IMR-90 (cell line): ENCODE results near the gene SSR4. TPM values are rescaled to one million over a fixed set of nuclear protein-coding genes. Genes with fewer than 3 reads are reported as not detected.

ENCODE experiments used
- ATAC-seq: fragments of 200-7000 bp; cut with Tn5 transposase; 2 replicates; pipeline ENCODE4 v1.9.1; 2020; ENCODE audit warnings: low read depth, mild to moderate bottlenecking, moderate library complexity
- BruUV-seq: library from RNA; stranded (reverse); fragments of 400-500 nt; replicated peaks from 2 replicates; lab custom pipeline; 2021; lab: Mats Ljungman, UMichigan
- CTCF ChIA-PET: fragments of 300-600 bp; formaldehyde crosslinking; extraction: SDS; loops from one replicate; lab custom pipeline; 2021; ENCODE audit warnings: antibody characterized with exemption; lab: Yijun Ruan, JAX
- POLR2A ChIA-PET: fragments of 300-600 bp; sonication (Branson Sonifier 250); formaldehyde crosslinking; loops from one replicate; lab custom pipeline; 2022; ENCODE audit warnings: antibody characterized with exemption; ENCODE audit not compliant: unreplicated experiment; lab: Charles Lee
- DNase-seq: peaks from one replicate; pipeline ENCODE4 v3.0.0; 2013
- H2AFZ ChIP-seq: replicated peaks from 2 replicates; pipeline ENCODE3; 2013; ENCODE audit warnings: low read length, mild to moderate bottlenecking; ENCODE audit not compliant: poor library complexity
- H2AK5ac ChIP-seq: 2 replicates; pipeline ENCODE4 v1.6.1; 2013; ENCODE audit warnings: low read depth, low read length, inconsistent platforms
- H2AK9ac ChIP-seq: replicated peaks from 2 replicates; pipeline ENCODE3; 2013; ENCODE audit warnings: mild to moderate bottlenecking, low read depth, low read length, moderate library complexity; ENCODE audit not compliant: poor library complexity
- H2BK120ac ChIP-seq: 2 replicates; pipeline ENCODE4 v1.6.1; 2013; ENCODE audit warnings: low read depth, low read length, inconsistent platforms
- H2BK15ac ChIP-seq: 3 replicates; pipeline ENCODE4 v1.6.1; 2013; ENCODE audit warnings: low read depth, low read length, inconsistent platforms
- H2BK20ac ChIP-seq: 2 replicates; pipeline ENCODE4 v1.6.1; 2013; ENCODE audit warnings: low read depth, mild to moderate bottlenecking, inconsistent platforms, low read length, moderate library complexity
- H2BK5ac ChIP-seq: 2 replicates; pipeline ENCODE4 v1.6.1; 2013; ENCODE audit warnings: mild to moderate bottlenecking, low read depth, low read length, inconsistent platforms; ENCODE audit not compliant: poor library complexity, severe bottlenecking
- H3K14ac ChIP-seq: replicated peaks from 2 replicates; pipeline ENCODE4 v1.6.1; 2013; ENCODE audit warnings: low read depth, low read length, inconsistent platforms
- H3K18ac ChIP-seq: 2 replicates; pipeline ENCODE4 v1.6.1; 2013; ENCODE audit warnings: low read depth, low read length, control low read depth
- H3K23ac ChIP-seq: 2 replicates; pipeline ENCODE4 v1.6.1; 2013; ENCODE audit warnings: low read depth, low read length, inconsistent platforms
- H3K27ac ChIP-seq: 2 replicates; pipeline ENCODE4 v1.5.1; 2013; ENCODE audit warnings: mild to moderate bottlenecking, control low read depth, low read length; ENCODE audit not compliant: insufficient read depth
- H3K27me3 ChIP-seq: 2 replicates; pipeline ENCODE4 v1.6.1; 2013; ENCODE audit warnings: low read length; ENCODE audit not compliant: control insufficient read depth, insufficient read depth
- H3K36me3 ChIP-seq: 2 replicates; pipeline ENCODE4 v1.6.1; 2013; ENCODE audit warnings: low read length, mixed read lengths; ENCODE audit not compliant: control insufficient read depth, insufficient read depth
- H3K4ac ChIP-seq: 2 replicates; pipeline ENCODE4 v1.6.1; 2013; ENCODE audit warnings: low read depth, low read length, inconsistent platforms
- H3K4me1 ChIP-seq: 2 replicates; pipeline ENCODE4 v1.6.1; 2013; ENCODE audit warnings: low read length, mixed read lengths; ENCODE audit not compliant: control insufficient read depth, insufficient read depth
- H3K4me2 ChIP-seq: 2 replicates; pipeline ENCODE4 v1.6.1; 2013; ENCODE audit warnings: low read depth, mild to moderate bottlenecking, control low read depth, low read length, moderate library complexity
- H3K4me3 ChIP-seq: 2 replicates; pipeline ENCODE4 v1.5.1; 2013; ENCODE audit warnings: low read depth, mild to moderate bottlenecking, control low read depth, low read length, moderate library complexity; ENCODE audit not compliant: insufficient read depth
- H3K56ac ChIP-seq: 2 replicates; pipeline ENCODE4 v1.6.1; 2013; ENCODE audit warnings: low read length, inconsistent platforms; ENCODE audit not compliant: insufficient read depth; ENCODE audit errors: extremely low read depth
- H3K79me1 ChIP-seq, 2 experiments: 2 replicates each; pipeline ENCODE4 v1.6.1; 2013; ENCODE audit warnings: low read length in 2 of 2, inconsistent platforms in 1 of 2, low read depth in 1 of 2
- H3K9ac ChIP-seq: 2 replicates; pipeline ENCODE4 v1.6.1; 2013; ENCODE audit warnings: low read depth, low read length, control low read depth
- H3K9me1 ChIP-seq: 2 replicates; pipeline ENCODE4 v1.6.1; 2013; ENCODE audit warnings: low read length, inconsistent platforms; ENCODE audit not compliant: insufficient read depth
- H3K9me3 ChIP-seq: 2 replicates; pipeline ENCODE4 v1.6.1; 2013; ENCODE audit warnings: low read length; ENCODE audit not compliant: control insufficient read depth, insufficient read depth
- H4K20me1 ChIP-seq: 2 replicates; pipeline ENCODE4 v1.6.1; 2013; ENCODE audit warnings: low read length, inconsistent platforms; ENCODE audit not compliant: insufficient read depth
- H4K5ac ChIP-seq: 2 replicates; pipeline ENCODE4 v1.6.1; 2013; ENCODE audit warnings: mild to moderate bottlenecking, low read depth, low read length, control low read depth
- H4K8ac ChIP-seq, 2 experiments: 2 replicates each; pipeline ENCODE4 v1.6.1; 2013; ENCODE audit warnings: low read depth in 2 of 2, low read length in 2 of 2, control low read depth in 1 of 2, inconsistent platforms in 1 of 2
- H4K91ac ChIP-seq: 2 replicates; pipeline ENCODE4 v1.6.1; 2013; ENCODE audit warnings: low read depth, low read length, inconsistent platforms; ENCODE audit not compliant: insufficient read depth
- CEBPB ChIP-seq: IDR thresholded peaks from 2 replicates; pipeline ENCODE4 v1.6.1; 2012; ENCODE audit warnings: low read depth, low read length, improper control_type of control experiment
- CHD1 ChIP-seq: IDR thresholded peaks from 2 replicates; pipeline ENCODE4 v1.6.1; 2012; ENCODE audit warnings: low read depth, low read length, improper control_type of control experiment
- WGBS, 2 experiments: methylation state at CpG; one replicate each; pipeline versions ENCODE4 v1.1.5 to v1.1.7; 2013; ENCODE audit warnings: missing lambda C conversion rate in 2 of 2; ENCODE audit not compliant: insufficient read length in 1 of 2; ENCODE audit errors: extremely low coverage in 2 of 2; 5-methylcytosine and 5-hydroxymethylcytosine counted together
- dilution Hi-C: fragments of 300-500 bp; cut with HindIII; formaldehyde crosslinking; loops from one replicate; pipeline ENCODE4 v1.14.3; 2018; ENCODE audit warnings: low sequenced_read_pairs; ENCODE audit not compliant: unreplicated experiment
- in situ Hi-C: fragments of 300-500 bp; cut with MboI; formaldehyde crosslinking; loops from 3 replicates; pipeline ENCODE4 v1.14.3; 2019; ENCODE audit warnings: low sequenced_read_pairs, inconsistent platforms, mixed read lengths
- intact Hi-C: fragments of 100-400 bp; cut with micrococcal nuclease; formaldehyde crosslinking; loops from 2 replicates; pipeline ENCODE4 v1.10.0; 2022
- polyA plus RNA-seq, 3 experiments: library from polyadenylated mRNA; depleted of rRNA; stranded (reverse); fragments of >200 nt; gene quantifications; 2 replicates each; pipeline ENCODE4 v1.2.3, GENCODE V29; 2012; ENCODE audit warnings: low replicate concordance in 1 of 3
- total RNA-seq: library from RNA; depleted of rRNA; stranded (reverse); fragments of >200 nt; gene quantifications from 2 replicates; pipeline ENCODE4 v1.2.3, GENCODE V29; 2012

SSR4 gene
- total and polyA plus RNA-seq, 2 of the 4 experiments (the other 2 are of a cell fraction) = 141 to 480 TPM

GRCh38 chrX:153836921-153837320 lies 42.5 kb downstream of the SSR4 start:
- no peaks in the 10 kb centered on the region for H4K20me1 ChIP-seq
- H4K8ac ChIP-seq = no peak overlapping the region
- no peak overlapping the region for H2AFZ ChIP-seq
- H3K79me1 ChIP-seq = no peaks in the 10 kb centered on the region
- no peak overlapping the region for H3K56ac ChIP-seq
- TF ChIP-seq CHD1 = no peak
- TF ChIP-seq CEBPB = peak; percentile 71
- no peaks in the 10 kb centered on the region for H3K9me1 ChIP-seq
- ATAC-seq (no peak), DNase-seq (no peak)
- H2BK20ac ChIP-seq = no peak overlapping the region
- H3K4ac ChIP-seq = no peak overlapping the region
- BruUV-seq = no TSS peak
- no peak overlapping the region for H3K18ac ChIP-seq
- no peak overlapping the region for H4K91ac ChIP-seq
- no peak overlapping the region for H4K5ac ChIP-seq
- no peak overlapping the region for H3K23ac ChIP-seq
- WGBS, 2 experiments = no CpG with 5 or more reads among the region's 6 CpGs
- H2AK9ac ChIP-seq = no peak overlapping the region
- in situ Hi-C loops = no loop called here
- CTCF ChIA-PET = no interaction called here
- dilution Hi-C loops = no loop called here
- no peaks in the 10 kb centered on the region for H3K36me3 ChIP-seq
- no peak overlapping the region for H2BK120ac ChIP-seq
- H3K4me3 ChIP-seq = no peak overlapping the region
- no peaks in the 10 kb centered on the region for H3K4me1 ChIP-seq
- H2AK5ac ChIP-seq = no peak overlapping the region
- no peak overlapping the region for H3K4me2 ChIP-seq
- no peak overlapping the region for H2BK15ac ChIP-seq
- H3K9me3 ChIP-seq = peaks cover 7% of the 10 kb centered on the region; the same call in 1 of the 2 replicates
- H2BK5ac ChIP-seq = no peak overlapping the region
- no peak overlapping the region for H3K9ac ChIP-seq
- intact Hi-C loops = no loop called here
- H3K14ac ChIP-seq = no peak overlapping the region
- H3K27ac ChIP-seq = no peak overlapping the region
- peaks cover 24% of the 10 kb centered on the region for H3K27me3 ChIP-seq
- POLR2A ChIA-PET = no interaction called here
